Mesendoderm (in vitro differentiated cells): ENCODE measurements around the gene TTF2.

Source experiments
- DNase-seq: peaks from one replicate; pipeline ENCODE4 v3.0.0; 2013
- H2AK5ac ChIP-seq: 2 replicates; pipeline ENCODE4 v1.6.1; 2013; ENCODE audit warnings: low read length, inconsistent platforms
- H2BK120ac ChIP-seq: 2 replicates; pipeline ENCODE4 v1.6.1; 2013; ENCODE audit warnings: low read depth, mild to moderate bottlenecking, low read length, moderate library complexity, mixed read lengths
- H2BK15ac ChIP-seq: replicated peaks from 2 replicates; pipeline ENCODE4 v1.6.1; 2013; ENCODE audit warnings: low read depth, mild to moderate bottlenecking, moderate library complexity
- H2BK5ac ChIP-seq: 2 replicates; pipeline ENCODE4 v1.6.1; 2013; ENCODE audit warnings: low read length, inconsistent platforms
- H3K18ac ChIP-seq: 2 replicates; pipeline ENCODE4 v1.6.1; 2013; ENCODE audit warnings: mild to moderate bottlenecking, low read length, mixed read lengths
- H3K23ac ChIP-seq: one replicate; pipeline ENCODE4 v1.6.1; 2013; ENCODE audit warnings: low read length
- H3K27ac ChIP-seq: 2 replicates; pipeline ENCODE4 v1.5.1; 2013; ENCODE audit warnings: low read depth, mild to moderate bottlenecking, inconsistent platforms, low read length, moderate library complexity
- H3K27me3 ChIP-seq: 2 replicates; pipeline ENCODE4 v1.6.1; 2013; ENCODE audit warnings: low read length, control low read depth, mild to moderate bottlenecking, inconsistent platforms; ENCODE audit not compliant: insufficient read depth, poor library complexity
- H3K36me3 ChIP-seq: 2 replicates; pipeline ENCODE4 v1.6.1; 2013; ENCODE audit warnings: low read length, inconsistent platforms; ENCODE audit not compliant: control insufficient read depth, insufficient read depth
- H3K4ac ChIP-seq: one replicate; pipeline ENCODE4 v1.6.1; 2013; ENCODE audit warnings: low read depth, mild to moderate bottlenecking, low read length, moderate library complexity
- H3K4me1 ChIP-seq: 2 replicates; pipeline ENCODE4 v1.6.1; 2013; ENCODE audit warnings: low read depth, low read length, inconsistent platforms; ENCODE audit not compliant: control insufficient read depth
- H3K4me2 ChIP-seq: 2 replicates; pipeline ENCODE4 v1.6.1; 2013; ENCODE audit warnings: low read length
- H3K4me3 ChIP-seq: 2 replicates; pipeline ENCODE4 v1.5.1; 2013; ENCODE audit warnings: mild to moderate bottlenecking, low read length
- H3K56ac ChIP-seq: one replicate; pipeline ENCODE4 v1.6.1; 2013; ENCODE audit warnings: low read length
- H3K79me1 ChIP-seq: 2 replicates; pipeline ENCODE4 v1.6.1; 2013; ENCODE audit warnings: low read length, inconsistent platforms
- H3K79me2 ChIP-seq: 2 replicates; pipeline ENCODE4 v1.6.1; 2013; ENCODE audit warnings: mild to moderate bottlenecking, low read length; ENCODE audit not compliant: control insufficient read depth, insufficient read depth
- H3K9ac ChIP-seq: 2 replicates; pipeline ENCODE4 v1.6.1; 2013; ENCODE audit warnings: low read length, inconsistent platforms
- H4K5ac ChIP-seq: one replicate; pipeline ENCODE4 v1.6.1; 2013; ENCODE audit warnings: low read length
- H4K8ac ChIP-seq: one replicate; pipeline ENCODE4 v1.6.1; 2013; ENCODE audit warnings: low read depth, mild to moderate bottlenecking, control low read depth, low read length, moderate library complexity
- WGBS: extraction: QIAGEN DNeasy Blood & Tissue Kit; methylation state at CpG from one replicate; pipeline ENCODE4 v1.1.7; 2013; ENCODE audit warnings: low lambda C conversion rate, missing lambda C conversion rate; ENCODE audit not compliant: insufficient coverage; ENCODE audit errors: extremely low coverage; 5-methylcytosine and 5-hydroxymethylcytosine counted together

Gene TTF2

DNA sequence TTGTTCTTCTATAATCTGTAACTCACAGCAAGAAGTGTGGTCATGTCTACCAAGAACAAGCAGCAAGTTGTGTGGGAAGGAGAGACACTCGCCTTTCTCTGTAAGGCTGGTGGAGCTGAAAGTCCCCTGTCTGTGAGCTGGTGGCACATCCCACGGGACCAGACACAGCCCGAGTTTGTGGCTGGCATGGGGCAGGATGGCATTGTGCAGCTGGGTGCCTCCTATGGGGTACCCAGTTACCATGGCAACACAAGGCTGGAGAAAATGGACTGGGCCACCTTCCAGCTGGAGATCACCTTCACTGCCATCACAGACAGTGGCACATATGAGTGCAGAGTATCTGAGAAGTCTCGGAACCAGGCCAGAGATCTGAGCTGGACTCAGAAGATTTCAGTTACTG is 43.1 kb upstream of the TTF2 start:
- Histone ChIP-seq H3K9ac (no peak overlapping the region), H2BK15ac (no peak overlapping the region), H3K79me2 (no peaks in the 10 kb centered on the region), H3K4me2 (no peak overlapping the region), H3K4me1 (no peaks in the 10 kb centered on the region), H2BK5ac (no peak overlapping the region), H4K5ac (no peak overlapping the region), H3K23ac (no peak overlapping the region), H3K4me3 (no peak overlapping the region), H2BK120ac (no peak overlapping the region), H3K4ac (no peak overlapping the region), H4K8ac (no peak overlapping the region), H3K56ac (no peak overlapping the region), H3K27ac (no peak overlapping the region), H3K79me1 (no peaks in the 10 kb centered on the region), H3K18ac (no peak overlapping the region), H3K27me3 (no peaks in the 10 kb centered on the region), H3K36me3 (no peaks in the 10 kb centered on the region), H2AK5ac (no peak overlapping the region)
- no peak for DNase-seq
- no CpG with 5 or more reads among the region's 4 CpGs for WGBS

DNA sequence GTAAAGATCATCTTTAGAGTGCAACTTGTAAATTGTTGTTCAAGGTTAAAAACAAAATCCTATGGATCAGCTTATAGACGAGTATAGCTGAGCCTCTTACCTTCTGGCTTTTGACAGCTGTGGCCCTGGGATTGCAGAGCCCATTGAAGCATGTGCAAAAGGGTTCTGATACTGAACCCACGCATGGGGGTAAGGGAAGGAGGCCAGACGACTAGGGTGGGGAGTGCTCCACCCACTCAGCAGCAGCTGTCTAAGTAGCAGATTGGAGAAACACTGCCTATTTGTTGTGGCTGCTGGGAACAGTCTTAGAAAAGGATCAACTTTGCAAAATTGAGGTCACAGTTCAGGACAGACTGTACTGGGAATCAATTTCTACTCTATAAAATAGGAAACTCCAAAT is 42.5 kb upstream of the TTF2 start:
- H2BK120ac ChIP-seq: no peak overlapping the region
- H2BK15ac ChIP-seq: no peak overlapping the region
- H4K5ac ChIP-seq: no peak overlapping the region
- no peak overlapping the region for H3K23ac ChIP-seq
- H3K4me3 ChIP-seq: no peak overlapping the region
- no peak overlapping the region for H3K18ac ChIP-seq
- H3K4me1 ChIP-seq: no peaks in the 10 kb centered on the region
- H3K27ac ChIP-seq: no peak overlapping the region
- H3K4me2 ChIP-seq: no peak overlapping the region
- no peaks in the 10 kb centered on the region for H3K27me3 ChIP-seq
- no peak overlapping the region for H2BK5ac ChIP-seq
- no peak overlapping the region for H4K8ac ChIP-seq
- H3K56ac ChIP-seq: no peak overlapping the region
- no peak overlapping the region for H3K4ac ChIP-seq
- no peaks in the 10 kb centered on the region for H3K79me1 ChIP-seq
- WGBS: no CpG with 5 or more reads among the region's 3 CpGs
- H3K36me3 ChIP-seq: no peaks in the 10 kb centered on the region
- no peak overlapping the region for H2AK5ac ChIP-seq
- no peak overlapping the region for H3K9ac ChIP-seq
- no peak for DNase-seq
- H3K79me2 ChIP-seq: no peaks in the 10 kb centered on the region

DNA sequence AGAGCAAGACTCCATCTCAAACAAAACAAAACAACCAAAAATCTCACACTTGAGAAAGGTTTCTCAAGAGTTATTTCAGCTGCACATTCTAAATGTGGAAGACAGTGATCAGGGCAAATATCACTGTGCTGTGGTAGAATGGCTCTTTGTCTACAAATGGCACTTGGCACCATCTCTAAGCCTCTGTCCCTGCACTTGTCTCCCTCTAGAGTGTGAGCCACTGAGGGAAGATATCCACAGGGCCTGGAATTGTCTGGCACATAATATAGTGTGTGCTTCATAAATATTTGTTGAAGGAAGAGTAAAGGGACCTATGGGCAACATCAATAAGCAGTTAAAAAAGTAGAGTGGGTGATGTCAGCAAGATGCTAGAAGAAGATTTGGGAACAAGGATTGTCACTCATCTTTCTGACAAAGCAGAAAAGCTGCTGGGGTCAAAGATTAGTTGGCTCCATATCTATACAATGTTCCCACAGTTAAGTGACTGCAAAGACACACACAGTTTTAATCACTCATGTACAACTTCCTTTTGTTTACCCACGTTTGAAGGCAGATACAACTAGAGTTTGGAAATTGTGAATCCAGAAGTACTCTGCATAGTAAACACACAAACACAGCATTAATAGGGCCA is 39.5 kb upstream of the TTF2 start:
- no peaks in the 10 kb centered on the region for H3K79me1 ChIP-seq
- no peak for DNase-seq
- no peaks in the 10 kb centered on the region for H3K79me2 ChIP-seq
- H3K56ac ChIP-seq: no peak overlapping the region
- no peak overlapping the region for H3K18ac ChIP-seq
- H3K4ac ChIP-seq: no peak overlapping the region
- H3K27me3 ChIP-seq: no peaks in the 10 kb centered on the region
- no peaks in the 10 kb centered on the region for H3K36me3 ChIP-seq
- H3K4me1 ChIP-seq: no peaks in the 10 kb centered on the region
- no peak overlapping the region for H3K27ac ChIP-seq
- no peak overlapping the region for H4K5ac ChIP-seq
- H2BK5ac ChIP-seq: no peak overlapping the region
- no peak overlapping the region for H3K4me3 ChIP-seq
- no peak overlapping the region for H3K4me2 ChIP-seq
- no peak overlapping the region for H2AK5ac ChIP-seq
- H4K8ac ChIP-seq: no peak overlapping the region
- no peak overlapping the region for H2BK15ac ChIP-seq
- no peak overlapping the region for H2BK120ac ChIP-seq
- H3K23ac ChIP-seq: no peak overlapping the region
- H3K9ac ChIP-seq: no peak overlapping the region
- no CpG with 5 or more reads among the region's 1 CpG for WGBS

DNA sequence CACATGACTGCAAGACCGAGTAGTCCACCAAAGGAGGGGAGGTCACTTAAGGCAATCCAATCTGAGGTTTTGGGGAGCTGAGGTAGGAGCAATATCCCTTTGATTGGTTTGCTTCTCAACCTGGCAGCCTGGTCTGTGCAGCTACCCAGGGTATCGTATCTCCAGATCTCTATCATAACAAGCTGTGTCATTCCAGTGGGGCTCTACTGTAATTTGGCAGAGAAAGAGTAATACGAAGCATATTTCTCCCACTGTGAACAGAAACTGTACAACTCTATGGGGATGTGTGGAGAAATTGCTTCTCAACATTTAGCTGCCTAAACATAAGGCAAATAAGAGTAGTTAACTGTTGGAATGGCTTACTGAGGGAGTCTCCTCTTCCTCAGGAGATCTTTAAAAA is 38.0 kb upstream of the TTF2 start:
- H3K27ac ChIP-seq: no peak overlapping the region
- no peaks in the 10 kb centered on the region for H3K36me3 ChIP-seq
- H3K79me2 ChIP-seq: no peaks in the 10 kb centered on the region
- no peak overlapping the region for H3K23ac ChIP-seq
- H3K18ac ChIP-seq: no peak overlapping the region
- H2AK5ac ChIP-seq: no peak overlapping the region
- WGBS: no CpG with 5 or more reads among the region's 3 CpGs
- no peak overlapping the region for H3K9ac ChIP-seq
- H3K27me3 ChIP-seq: no peaks in the 10 kb centered on the region
- no peak overlapping the region for H2BK120ac ChIP-seq
- H3K4me3 ChIP-seq: no peak overlapping the region
- no peak overlapping the region for H4K5ac ChIP-seq
- H2BK5ac ChIP-seq: no peak overlapping the region
- H4K8ac ChIP-seq: no peak overlapping the region
- H3K4ac ChIP-seq: no peak overlapping the region
- DNase-seq: no peak
- H3K79me1 ChIP-seq: no peaks in the 10 kb centered on the region
- H2BK15ac ChIP-seq: no peak overlapping the region
- no peak overlapping the region for H3K4me2 ChIP-seq
- H3K4me1 ChIP-seq: no peaks in the 10 kb centered on the region
- no peak overlapping the region for H3K56ac ChIP-seq

DNA sequence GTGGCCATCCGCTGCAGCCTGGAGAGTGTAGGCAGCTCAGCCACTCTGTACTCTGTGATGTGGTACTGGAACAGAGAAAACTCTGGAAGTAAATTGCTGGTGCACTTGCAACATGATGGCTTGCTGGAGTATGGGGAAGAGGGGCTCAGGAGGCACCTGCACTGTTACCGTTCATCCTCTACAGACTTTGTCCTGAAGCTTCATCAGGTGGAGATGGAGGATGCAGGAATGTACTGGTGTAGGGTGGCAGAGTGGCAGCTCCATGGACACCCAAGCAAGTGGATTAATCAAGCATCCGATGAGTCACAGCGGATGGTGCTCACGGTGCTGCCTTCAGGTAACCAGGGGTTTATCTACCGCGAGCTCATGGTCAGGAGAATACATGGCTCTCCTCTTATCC is 34.6 kb upstream of the TTF2 start:
- Histone ChIP-seq H3K4ac (no peak overlapping the region), H3K4me2 (no peak overlapping the region), H4K8ac (no peak overlapping the region), H3K4me1 (no peaks in the 10 kb centered on the region), H3K18ac (no peak overlapping the region), H4K5ac (no peak overlapping the region), H3K4me3 (no peak overlapping the region), H3K27ac (no peak overlapping the region), H3K79me1 (no peaks in the 10 kb centered on the region), H2BK120ac (no peak overlapping the region), H3K9ac (no peak overlapping the region), H3K23ac (no peak overlapping the region), H3K36me3 (no peaks in the 10 kb centered on the region), H2AK5ac (no peak overlapping the region), H2BK15ac (no peak overlapping the region), H3K56ac (no peak overlapping the region), H3K27me3 (no peaks in the 10 kb centered on the region), H2BK5ac (no peak overlapping the region), H3K79me2 (no peaks in the 10 kb centered on the region)
- no CpG with 5 or more reads among the region's 7 CpGs for WGBS
- DNase-seq: no peak

DNA sequence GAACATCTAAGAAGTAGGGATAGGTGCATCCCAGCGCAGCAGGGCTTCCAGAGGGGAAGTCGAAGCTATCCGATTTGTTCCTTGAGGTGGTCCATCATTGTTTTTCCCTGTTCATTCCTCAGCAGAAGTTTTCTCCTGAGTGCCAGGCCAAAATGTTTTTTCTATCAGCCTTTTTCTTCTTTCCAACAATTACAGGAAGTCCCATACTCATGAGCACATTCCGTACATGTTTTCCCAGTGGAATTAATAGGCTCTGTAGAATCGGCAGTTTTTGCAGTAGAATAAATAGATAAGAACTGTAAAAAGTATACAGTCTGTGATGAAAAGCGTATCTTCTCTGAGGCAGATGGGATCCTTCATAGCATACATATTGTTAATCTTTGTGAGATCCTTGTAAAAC is 33.8 kb upstream of the TTF2 start:
- Histone ChIP-seq H3K27ac (no peak overlapping the region), H3K56ac (no peak overlapping the region)

More for the DNA sequence above, 33.8 kb upstream of the TTF2 start:
- Histone ChIP-seq H3K9ac (no peak overlapping the region), H3K36me3 (no peaks in the 10 kb centered on the region), H3K79me1 (no peaks in the 10 kb centered on the region), H3K23ac (no peak overlapping the region), H4K5ac (no peak overlapping the region), H3K4me2 (no peak overlapping the region), H2AK5ac (no peak overlapping the region), H3K27me3 (no peaks in the 10 kb centered on the region), H3K79me2 (no peaks in the 10 kb centered on the region), H2BK5ac (no peak overlapping the region), H3K4me1 (no peaks in the 10 kb centered on the region), H3K18ac (no peak overlapping the region), H2BK15ac (no peak overlapping the region), H3K4ac (no peak overlapping the region), H4K8ac (no peak overlapping the region), H3K4me3 (no peak overlapping the region), H2BK120ac (no peak overlapping the region)
- no peak for DNase-seq
- WGBS: no CpG with 5 or more reads among the region's 6 CpGs
